Thoracic aorta (tissue), 2 donors: ENCODE data around the gene CRHR2. TPM values are rescaled to one million over a fixed set of nuclear protein-coding genes. Genes with fewer than 3 reads are reported as not detected.

Experiments
- ATAC-seq: fragments of 150-250 bp; one replicate; pipeline ENCODE4 v1.8.0; 2017; ENCODE audit warnings: low read depth; ENCODE audit not compliant: insufficient number of reproducible peaks, low FRiP score
- DNase-seq: peaks from one replicate; pipeline ENCODE4 v3.0.0-alpha.2; 2020; ENCODE audit warnings: low spot score
- H3K27ac ChIP-seq, 2 donors: fragments of 200-600 bp; sonication (generic); 1 replicate in 1 of 2; 2 replicates in 1 of 2; pipeline ENCODE4 v1.5.1; 2016; ENCODE audit warnings: mild to moderate bottlenecking in 2 of 2, moderate library complexity in 2 of 2
- H3K27me3 ChIP-seq: fragments of 200-600 bp; sonication (generic); replicated peaks from 2 replicates; pipeline ENCODE4 v1.6.0; 2016; ENCODE audit warnings: mild to moderate bottlenecking; ENCODE audit not compliant: insufficient read depth
- H3K36me3 ChIP-seq: fragments of 200-600 bp; sonication (generic); one replicate; pipeline ENCODE4 v1.5.1; 2016
- H3K4me1 ChIP-seq, 2 donors: fragments of 200-600 bp; sonication (generic); 1 replicate in 1 of 2; 2 replicates in 1 of 2; pipeline versions ENCODE4 v1.5.1 to v1.6.0; 2016; ENCODE audit warnings: low read depth in 2 of 2, mild to moderate bottlenecking in 1 of 2; ENCODE audit not compliant: control insufficient read depth in 1 of 2
- H3K4me3 ChIP-seq: fragments of 200-600 bp; sonication (generic); 2 replicates; pipeline ENCODE4 v1.5.1; 2016; ENCODE audit warnings: mild to moderate bottlenecking
- H3K9me3 ChIP-seq: fragments of 200-600 bp; sonication (generic); 2 replicates; pipeline ENCODE4 v1.5.1; 2016
- total RNA-seq, 2 donors: library from RNA; depleted of rRNA; stranded (reverse); fragments of >200 nt; gene quantifications; one replicate each; pipeline versions ENCODE4 v1.1.0 to v1.2.3, GENCODE V29; 2016
- TF ChIP-seq, protein P1 (sequence below): fragments of 200-600 bp; sonication (generic); IDR thresholded peaks from one replicate; pipeline ENCODE4 v1.5.1; 2019; ENCODE audit warnings: antibody characterized with exemption

CRHR2 gene
- total RNA-seq, 2 donors from 2014 or later, result 0.21 TPM; not detected in 1

GRCh38 chr7:30655096-30655970 lies 26.9 kb downstream of the CRHR2 start:
- Histone ChIP-seq H3K9me3 (no peaks in the 10 kb centered on the region), H3K4me1 (no peaks in the 10 kb centered on the region), H3K4me3 (no peak overlapping the region), H3K27ac (no peak overlapping the region), H3K27me3 (no peaks in the 10 kb centered on the region), H3K36me3 (no peaks in the 10 kb centered on the region)
- no peak for ATAC-seq
- TF ChIP-seq, protein P1, sequence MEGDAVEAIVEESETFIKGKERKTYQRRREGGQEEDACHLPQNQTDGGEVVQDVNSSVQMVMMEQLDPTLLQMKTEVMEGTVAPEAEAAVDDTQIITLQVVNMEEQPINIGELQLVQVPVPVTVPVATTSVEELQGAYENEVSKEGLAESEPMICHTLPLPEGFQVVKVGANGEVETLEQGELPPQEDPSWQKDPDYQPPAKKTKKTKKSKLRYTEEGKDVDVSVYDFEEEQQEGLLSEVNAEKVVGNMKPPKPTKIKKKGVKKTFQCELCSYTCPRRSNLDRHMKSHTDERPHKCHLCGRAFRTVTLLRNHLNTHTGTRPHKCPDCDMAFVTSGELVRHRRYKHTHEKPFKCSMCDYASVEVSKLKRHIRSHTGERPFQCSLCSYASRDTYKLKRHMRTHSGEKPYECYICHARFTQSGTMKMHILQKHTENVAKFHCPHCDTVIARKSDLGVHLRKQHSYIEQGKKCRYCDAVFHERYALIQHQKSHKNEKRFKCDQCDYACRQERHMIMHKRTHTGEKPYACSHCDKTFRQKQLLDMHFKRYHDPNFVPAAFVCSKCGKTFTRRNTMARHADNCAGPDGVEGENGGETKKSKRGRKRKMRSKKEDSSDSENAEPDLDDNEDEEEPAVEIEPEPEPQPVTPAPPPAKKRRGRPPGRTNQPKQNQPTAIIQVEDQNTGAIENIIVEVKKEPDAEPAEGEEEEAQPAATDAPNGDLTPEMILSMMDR, result no peak
- DNase-seq, result no peak

- Histone ChIP-seq H3K4me1 (no peaks in the 10 kb centered on the region), H3K27ac (no peak overlapping the region), H3K36me3 (no peaks in the 10 kb centered on the region), H3K4me3 (no peak overlapping the region), H3K9me3 (no peaks in the 10 kb centered on the region), H3K27me3 (no peaks in the 10 kb centered on the region)
- ATAC-seq (no peak), DNase-seq (no peak)
- TF ChIP-seq, protein P1, result no peak
Observed at GRCh38 chr7:30654296-30655090, 27.8 kb downstream of the CRHR2 start.

DNA sequence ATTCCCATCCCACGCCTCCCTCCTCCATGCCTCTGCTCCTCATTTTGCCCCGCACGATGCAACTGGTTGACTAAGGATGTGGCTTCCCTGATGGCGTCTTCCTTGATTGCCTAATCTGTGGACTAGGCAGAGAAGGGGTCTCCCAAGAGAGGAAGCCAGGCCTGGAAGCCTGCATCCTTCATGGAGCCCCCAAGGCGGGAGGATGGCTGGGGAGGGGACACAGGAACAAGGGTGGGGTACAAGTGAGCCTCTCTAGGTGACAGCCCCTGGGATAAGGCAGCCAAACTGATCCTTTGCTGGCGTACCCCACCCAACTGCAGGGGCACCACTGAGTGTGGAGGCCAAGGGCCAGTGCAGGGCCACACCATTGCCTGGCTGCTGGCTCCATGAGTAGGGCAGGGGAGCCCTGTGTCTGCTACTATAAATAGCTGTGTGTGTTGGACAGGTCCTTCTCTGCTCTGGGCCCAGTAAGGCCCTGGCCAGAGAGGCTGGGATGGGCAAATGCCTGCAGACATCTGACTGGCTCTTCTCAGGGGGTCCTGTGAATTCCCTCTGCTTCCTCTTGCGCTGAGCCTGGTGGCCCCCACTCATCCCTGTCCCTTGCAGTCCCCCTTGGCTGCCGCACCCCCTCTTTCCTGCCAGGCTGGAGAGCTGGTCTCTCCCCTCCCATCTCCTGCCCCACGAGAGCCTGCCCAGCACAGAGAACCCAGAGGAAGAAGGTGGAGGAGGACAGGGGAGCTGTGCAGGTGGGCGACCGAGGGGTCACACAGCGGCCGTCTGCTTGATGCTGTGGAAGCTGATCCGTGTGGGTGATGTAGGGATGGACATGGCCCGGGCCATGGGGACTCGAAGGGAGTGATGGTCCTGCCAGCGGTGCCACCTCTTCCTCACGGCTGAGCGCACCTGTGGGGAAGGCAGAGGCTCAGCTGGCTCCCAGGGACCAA lies 29.3 kb downstream of the CRHR2 start:
- DNase-seq (no peak), ATAC-seq (no peak)
- no peak overlapping the region for H3K27ac ChIP-seq
- H3K4me1 ChIP-seq, result no peaks in the 10 kb centered on the region
- H3K36me3 ChIP-seq, result no peaks in the 10 kb centered on the region
- no peaks in the 10 kb centered on the region for H3K27me3 ChIP-seq
- no peak overlapping the region for H3K4me3 ChIP-seq
- no peaks in the 10 kb centered on the region for H3K9me3 ChIP-seq
- TF ChIP-seq, protein P1, result no peak

GRCh38 chr7:30652132-30652531 lies 30.1 kb downstream of the CRHR2 start:
- H3K4me1 ChIP-seq, result no peaks in the 10 kb centered on the region
- no peaks in the 10 kb centered on the region for H3K36me3 ChIP-seq
- no peaks in the 10 kb centered on the region for H3K27me3 ChIP-seq
- no peak overlapping the region for H3K27ac ChIP-seq
- TF ChIP-seq, protein P1, result no peak
- DNase-seq (no peak), ATAC-seq (no peak)
- no peak overlapping the region for H3K4me3 ChIP-seq
- no peaks in the 10 kb centered on the region for H3K9me3 ChIP-seq
